HG02885 (cell line): ENCODE measurements around the gene METAP1.
"Not testable (repeated sequence)": the region's sequence is repeated elsewhere in the genome, so short reads cannot be mapped to it uniquely, and the experiment has no call there.

Experiments
- ATAC-seq: cut with Tn5 transposase; IDR thresholded peaks from one replicate; pipeline ENCODE4 v1.9.1; 2021; ENCODE audit warnings: mild to moderate bottlenecking; ENCODE audit not compliant: unreplicated experiment, poor library complexity

Gene METAP1

DNA sequence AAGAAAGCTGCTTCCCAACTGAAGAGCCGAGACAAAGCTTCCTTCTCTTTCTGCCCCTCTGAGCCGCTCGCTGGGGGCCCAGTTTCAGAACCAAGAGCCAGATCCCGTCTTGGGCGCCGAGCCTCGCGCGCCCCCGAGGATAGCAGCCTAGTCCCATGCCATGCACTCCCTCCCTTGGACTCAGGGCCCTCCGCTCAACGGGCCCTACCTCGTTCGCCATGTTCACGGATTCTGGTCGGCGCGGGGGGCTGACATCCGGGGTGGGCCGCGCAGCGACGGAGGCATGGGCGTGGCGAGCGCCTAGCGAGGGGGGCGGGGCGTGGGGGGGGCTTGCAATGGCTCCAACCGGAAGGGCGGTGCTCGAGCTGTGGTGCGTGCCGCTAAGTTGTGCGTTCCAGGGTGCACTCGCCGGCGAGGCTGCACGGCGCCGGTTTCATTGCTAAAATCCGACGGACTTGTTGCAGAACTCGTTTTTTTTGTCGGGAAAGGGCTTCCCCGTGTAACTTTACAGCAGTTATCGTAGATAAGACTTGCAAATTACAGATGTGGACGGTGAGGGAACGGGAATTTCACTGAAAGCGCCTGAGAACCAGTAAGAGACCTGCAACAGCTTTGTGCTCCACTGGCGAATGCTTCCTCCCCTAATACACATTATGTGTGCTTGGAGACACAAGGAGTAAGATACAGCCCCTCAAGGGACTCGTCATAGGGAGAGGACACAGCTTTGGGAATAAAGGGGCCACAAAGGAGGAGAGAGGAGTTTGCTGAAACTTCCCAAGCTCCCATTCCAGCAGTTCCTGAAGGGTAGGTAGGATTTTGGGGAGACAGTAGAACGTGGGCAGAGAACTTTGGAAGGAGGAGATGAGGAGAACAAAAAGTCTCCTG is 93.2 kb downstream of the METAP1 start, which contains the start of gene ADH5:
Gene ADH5 (minus strand): TSS at position 308 of the 885 bp plus-strand sequence. CDS start 88 bp downstream, at position 220.
- peak; percentile 92 for ATAC-seq

DNA sequence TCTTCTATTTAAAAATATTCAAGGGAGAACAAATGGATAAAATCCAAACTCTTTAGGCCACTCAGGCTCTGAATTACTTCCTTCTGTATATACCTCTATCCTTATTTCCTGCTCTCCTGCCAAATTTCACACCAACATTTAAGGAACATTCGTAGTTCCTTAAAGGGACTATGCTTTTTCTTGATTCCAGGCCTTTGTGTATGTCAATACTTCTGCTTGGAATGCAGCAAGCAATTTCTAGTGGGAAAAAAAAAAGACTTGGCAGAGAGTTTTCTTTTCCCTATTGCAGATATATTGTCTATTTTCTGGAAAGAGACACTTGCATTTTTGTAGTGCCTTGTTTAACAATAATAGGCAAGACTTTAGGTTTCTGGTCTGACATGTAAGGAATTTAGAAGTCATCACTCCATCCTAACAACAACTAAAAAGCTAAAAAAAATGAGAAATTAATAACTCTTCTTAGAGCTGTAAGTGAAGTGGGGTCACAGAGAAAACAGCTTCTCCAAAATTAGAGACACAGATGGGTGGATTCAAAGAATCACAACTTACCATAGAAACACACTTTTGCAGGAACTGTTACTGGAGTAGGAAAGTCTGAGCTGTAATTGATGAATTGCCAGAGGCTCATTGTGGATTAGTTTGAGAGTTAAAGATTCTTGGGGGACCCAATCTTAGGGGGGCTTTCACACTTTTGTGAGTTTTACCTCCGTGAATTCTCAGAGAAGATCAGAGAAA is 95.1 kb downstream of the METAP1 start:
- ATAC-seq, result no peak

DNA sequence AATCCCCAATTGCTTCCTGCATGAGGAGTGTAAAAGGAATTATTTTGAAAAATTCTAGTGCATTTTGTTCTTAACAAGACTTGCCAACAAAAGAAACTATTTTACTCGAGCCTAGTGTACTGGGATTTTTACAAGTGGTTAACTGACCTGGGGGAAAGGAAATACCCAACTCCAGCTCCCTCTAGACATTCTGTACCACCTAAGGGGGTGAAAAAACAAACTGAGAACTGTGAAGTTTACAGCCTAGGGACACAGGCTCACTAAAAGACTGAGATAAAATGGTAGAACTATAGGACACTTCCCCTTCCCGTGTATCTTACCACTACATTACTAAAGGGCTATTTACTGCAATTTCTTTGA is 95.7 kb downstream of the METAP1 start:
- ATAC-seq, result no peak

DNA sequence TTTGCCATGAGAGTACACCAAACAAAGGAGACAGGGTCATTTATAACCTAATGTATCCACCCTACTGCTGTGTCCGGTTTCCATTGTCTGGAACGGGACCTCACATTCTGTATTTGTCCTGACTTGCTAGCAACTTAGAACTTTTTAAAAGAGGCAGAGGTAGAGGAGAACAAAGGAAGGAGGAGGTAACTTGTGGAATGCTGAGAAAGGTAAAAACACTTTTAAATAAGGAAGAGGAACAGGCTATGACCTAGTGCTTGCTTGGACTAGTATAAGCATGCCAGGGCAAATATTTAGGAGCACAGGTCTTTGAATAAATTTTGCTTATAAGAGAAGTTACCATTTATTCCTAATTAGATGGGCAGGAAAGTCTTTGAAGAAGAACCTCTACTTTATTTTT is 96.3 kb downstream of the METAP1 start:
- not testable (repeated sequence) for ATAC-seq

DNA sequence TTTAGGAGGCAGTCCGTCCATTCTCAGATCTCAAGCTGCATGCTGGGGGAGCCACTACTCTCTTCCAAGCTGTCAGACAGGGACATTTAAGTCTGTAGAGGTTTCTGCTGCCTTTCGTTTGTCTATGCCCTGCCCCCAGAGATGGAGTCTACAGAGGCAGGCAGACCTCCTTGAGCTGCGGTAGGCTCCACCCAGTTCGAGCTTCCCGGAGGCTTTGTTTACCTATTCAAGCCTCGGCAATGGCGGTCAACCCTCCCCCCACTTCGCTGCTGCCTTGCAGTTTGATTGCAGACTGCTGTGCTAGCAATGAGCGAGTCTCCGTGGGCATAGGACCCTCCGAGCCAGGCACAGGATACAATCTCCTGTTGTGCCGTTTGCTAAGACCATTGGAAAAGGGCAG is 103.8 kb downstream of the METAP1 start:
- ATAC-seq, result no peak

DNA sequence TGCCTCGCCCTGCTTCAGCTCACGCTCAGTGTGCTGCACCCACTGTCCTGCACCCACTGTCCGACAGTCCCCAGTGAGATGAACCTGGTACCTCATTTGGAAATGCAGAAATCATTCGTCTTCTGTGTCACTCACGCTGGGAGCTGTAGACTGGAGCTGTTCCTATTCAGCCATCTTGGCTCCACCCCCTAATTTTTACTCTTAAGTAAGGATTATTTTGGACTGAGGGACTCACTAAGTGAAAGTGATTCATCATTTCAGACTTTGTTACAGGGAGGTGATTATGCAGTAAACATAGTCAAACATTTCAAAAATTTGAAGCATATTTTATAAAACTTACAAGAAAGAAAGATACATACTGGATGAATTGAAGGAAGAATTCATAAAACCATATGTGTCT is 104.3 kb downstream of the METAP1 start:
- ATAC-seq, result not testable (repeated sequence)

DNA sequence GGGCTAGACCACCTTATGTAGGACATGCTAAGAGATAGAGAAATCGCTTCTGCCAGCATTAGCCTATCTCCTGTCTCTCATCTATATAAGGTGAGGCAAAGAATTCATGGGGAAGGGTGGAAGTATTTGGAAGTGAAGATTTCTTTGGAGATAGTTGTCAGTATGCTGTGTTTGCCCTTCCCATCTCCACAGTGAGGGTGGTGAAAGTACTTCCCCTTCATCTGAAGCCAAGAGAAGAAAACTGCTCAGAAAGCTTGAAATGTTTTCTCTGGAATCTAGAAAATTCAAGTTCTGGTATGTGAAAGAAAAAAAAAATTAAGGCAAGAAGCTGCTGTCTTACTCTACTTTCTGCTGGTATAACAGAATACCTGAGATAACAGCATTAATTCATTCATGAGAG is 105.4 kb downstream of the METAP1 start:
- no peak for ATAC-seq

DNA sequence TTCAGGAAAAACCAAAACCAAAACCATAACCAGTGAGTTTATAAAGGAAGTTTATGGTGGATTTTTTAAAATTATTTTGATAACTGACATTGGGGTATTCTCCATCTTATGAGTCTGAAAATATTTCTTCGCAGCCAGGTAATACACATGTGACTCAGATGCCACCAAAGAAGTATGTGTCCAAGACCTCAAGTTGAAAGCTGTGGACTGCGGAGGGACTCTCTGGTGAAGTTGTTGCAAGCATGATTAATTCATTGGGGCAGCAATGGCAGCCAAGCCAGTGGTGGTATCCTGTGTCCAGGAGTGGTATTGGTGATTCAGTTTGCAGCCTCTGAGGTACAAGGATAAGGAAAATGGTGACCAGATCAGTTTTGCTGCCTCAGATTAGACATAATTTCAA is 107.1 kb downstream of the METAP1 start:
- no peak for ATAC-seq

DNA sequence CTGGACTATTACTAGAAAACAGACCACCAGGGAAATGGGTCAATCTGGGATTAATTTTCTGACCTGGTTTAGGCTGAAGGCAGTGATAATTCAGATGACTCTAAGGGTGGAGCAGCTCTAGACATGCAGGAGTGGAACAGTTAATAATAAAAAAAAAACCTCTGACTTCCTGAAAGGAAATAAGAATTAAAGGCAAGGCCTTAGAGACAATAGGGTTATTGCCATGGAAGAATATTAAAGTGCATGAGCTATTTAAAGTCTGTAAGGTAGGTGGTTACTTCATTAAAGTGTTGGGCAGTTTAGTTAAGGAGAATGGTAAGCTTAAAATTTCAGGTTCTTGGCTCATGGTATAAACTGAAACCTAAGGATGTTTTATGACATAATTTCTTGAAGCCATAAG is 107.6 kb downstream of the METAP1 start:
- no peak for ATAC-seq

DNA sequence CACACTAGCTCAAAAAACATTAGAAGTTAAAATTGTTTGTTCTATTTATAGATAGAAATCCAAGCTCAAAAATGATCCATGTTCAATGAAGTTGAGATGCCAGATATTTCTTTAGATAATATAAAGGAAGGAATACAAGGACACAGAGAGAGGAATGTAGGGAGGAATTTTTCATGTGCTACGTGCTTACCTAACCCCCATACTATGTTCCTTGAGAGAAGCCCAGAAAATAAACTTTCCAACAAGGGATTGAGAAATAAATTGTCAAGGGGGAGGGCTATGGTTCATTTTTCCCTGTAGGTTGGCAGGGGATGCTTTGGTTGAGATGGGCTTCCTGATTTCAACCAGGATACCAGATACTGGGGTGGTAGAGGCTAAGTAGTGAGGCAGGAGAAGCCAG is 108.6 kb downstream of the METAP1 start:
- no peak for ATAC-seq

DNA sequence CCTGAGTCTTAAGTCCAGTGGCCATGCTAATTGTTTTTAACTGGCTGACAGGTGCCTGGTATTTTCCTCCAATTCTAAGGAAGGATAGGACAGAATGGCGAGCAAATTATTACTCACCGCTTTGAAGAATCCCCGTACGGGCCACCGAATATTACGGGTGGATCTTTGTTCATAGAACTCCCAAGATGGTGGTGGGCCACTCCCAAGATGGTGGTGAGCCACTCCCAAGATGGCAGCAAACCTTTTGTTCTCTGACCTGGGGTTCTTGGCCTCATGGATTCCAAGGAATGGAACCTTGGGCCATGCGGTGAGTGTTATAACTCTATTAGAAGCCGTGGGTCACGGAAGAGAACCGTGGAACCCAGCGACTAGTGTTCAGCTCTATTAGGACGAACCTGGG is 113.8 kb downstream of the METAP1 start:
- not testable (repeated sequence) for ATAC-seq
